Suprapubic skin (tissue), 4 donors: ENCODE measurements around the gene ITGA3. TPM values are rescaled to one million over a fixed set of nuclear protein-coding genes. Genes with fewer than 3 reads are reported as not detected.

ENCODE experiments used
- DNase-seq, 2 donors: peaks; one replicate each; pipeline ENCODE4 v3.0.0-alpha.2; 2019; ENCODE audit warnings: low spot score in 2 of 2
- H3K27ac ChIP-seq: fragments of 200-600 bp; sonication (generic); one replicate; pipeline ENCODE4 v1.5.1; 2019
- H3K27me3 ChIP-seq: fragments of 200-600 bp; sonication (generic); one replicate; pipeline ENCODE4 v1.5.1; 2019
- H3K36me3 ChIP-seq: fragments of 200-600 bp; sonication (generic); one replicate; pipeline ENCODE4 v1.5.1; 2019
- H3K4me1 ChIP-seq: fragments of 200-600 bp; sonication (generic); one replicate; pipeline ENCODE4 v1.5.1; 2019
- H3K4me3 ChIP-seq: fragments of 200-600 bp; sonication (generic); one replicate; pipeline ENCODE4 v1.5.1; 2019; ENCODE audit warnings: mild to moderate bottlenecking
- H3K9me3 ChIP-seq: fragments of 200-600 bp; sonication (generic); one replicate; pipeline ENCODE4 v1.5.1; 2019
- CTCF ChIP-seq, 2 donors: fragments of 200-600 bp in 1 of 2; fragments of 450-650 bp in 1 of 2; sonication (generic) in 1 of 2; IDR thresholded peaks; one replicate each; pipeline ENCODE4 v1.5.1; 2016 to 2019; ENCODE audit warnings: antibody characterized with exemption in 2 of 2, mild to moderate bottlenecking in 1 of 2, moderate library complexity in 1 of 2
- EP300 ChIP-seq: sonication (generic); formaldehyde crosslinking; IDR thresholded peaks from one replicate; pipeline ENCODE4 v1.6.1; 2017; ENCODE audit warnings: antibody characterized with exemption
- POLR2A ChIP-seq, 2 donors: fragments of 450-650 bp; IDR thresholded peaks; one replicate each; pipeline ENCODE4 v1.6.1; 2017; ENCODE audit warnings: antibody characterized with exemption in 2 of 2, mild to moderate bottlenecking in 2 of 2, moderate library complexity in 2 of 2
- POLR2AphosphoS5 ChIP-seq, 3 donors: sonication (generic); formaldehyde crosslinking; IDR thresholded peaks; one replicate each; pipeline ENCODE4 v1.6.1; 2017; ENCODE audit warnings: antibody characterized with exemption in 3 of 3
- WGBS: methylation state at CpG from one replicate; pipeline ENCODE4 v1.1.5; 2018; 5-methylcytosine and 5-hydroxymethylcytosine counted together
- total RNA-seq, 4 donors: library from RNA; depleted of rRNA; stranded (reverse); fragments of >200 nt; gene quantifications; one replicate each; pipeline ENCODE4 v1.1.0, GENCODE V29; 2016

Gene ITGA3
- total RNA-seq, 4 donors from 2014 or later: 85.9 to 229 (median 198) TPM

- no peak overlapping the region for H3K27ac ChIP-seq
- H3K4me1 ChIP-seq: peaks cover 16% of the 10 kb centered on the region
- no peak for DNase-seq
- H3K36me3 ChIP-seq: peaks cover 20% of the 10 kb centered on the region
- no peaks in the 10 kb centered on the region for H3K9me3 ChIP-seq
- TF ChIP-seq POLR2AphosphoS5 (IDR thresholded peaks at IDR 0.05) (no peak), POLR2A (IDR thresholded peaks at IDR 0.05) (no peak), CTCF (IDR thresholded peaks at IDR 0.05) (no peak), EP300 (no peak)
- no peak overlapping the region for H3K4me3 ChIP-seq
- 79% methylated on average over 12 of the region's 15 CpGs for WGBS
- no peaks in the 10 kb centered on the region for H3K27me3 ChIP-seq
Measured at GRCh38 chr17:50090971-50091917, 35.3 kb downstream of the ITGA3 start.

GRCh38 chr17:50091918-50092285 is 36.0 kb downstream of the ITGA3 start:
- 87% methylated on average over 2 of the region's 2 CpGs for WGBS
- H3K4me3 ChIP-seq: no peak overlapping the region
- TF ChIP-seq POLR2AphosphoS5 (IDR thresholded peaks at IDR 0.05): no peak
- no peak for TF ChIP-seq POLR2A (IDR thresholded peaks at IDR 0.05)
- no peak for TF ChIP-seq CTCF (IDR thresholded peaks at IDR 0.05)
- no peak for TF ChIP-seq EP300
- DNase-seq: no peak
- no peak overlapping the region for H3K27ac ChIP-seq
- peaks cover 20% of the 10 kb centered on the region for H3K36me3 ChIP-seq
- H3K4me1 ChIP-seq: peaks cover 22% of the 10 kb centered on the region
- H3K27me3 ChIP-seq: no peaks in the 10 kb centered on the region
- H3K9me3 ChIP-seq: no peaks in the 10 kb centered on the region

GRCh38 chr17:50093246-50093645 is 37.3 kb downstream of the ITGA3 start:
- no peaks in the 10 kb centered on the region for H3K27me3 ChIP-seq
- H3K36me3 ChIP-seq: peaks cover 30% of the 10 kb centered on the region
- TF ChIP-seq POLR2A (IDR thresholded peaks at IDR 0.05) (no peak), CTCF (IDR thresholded peaks at IDR 0.05) (no peak), EP300 (no peak), POLR2AphosphoS5 (IDR thresholded peaks at IDR 0.05) (no peak)
- H3K4me3 ChIP-seq: no peak overlapping the region
- H3K27ac ChIP-seq: no peak overlapping the region
- no peak for DNase-seq
- H3K9me3 ChIP-seq: no peaks in the 10 kb centered on the region
- 91% methylated on average over 3 of the region's 3 CpGs for WGBS
- H3K4me1 ChIP-seq: peaks cover 30% of the 10 kb centered on the region

- Histone ChIP-seq H3K4me1 (peaks cover 30% of the 10 kb centered on the region), H3K27ac (no peak overlapping the region), H3K36me3 (peaks cover 30% of the 10 kb centered on the region), H3K27me3 (no peaks in the 10 kb centered on the region), H3K4me3 (no peak overlapping the region), H3K9me3 (no peaks in the 10 kb centered on the region)
- TF ChIP-seq EP300 (no peak), POLR2A (IDR thresholded peaks at IDR 0.05) (no peak), POLR2AphosphoS5 (IDR thresholded peaks at IDR 0.05) (no peak), CTCF (IDR thresholded peaks at IDR 0.05) (no peak)
- 24% methylated on average over 3 of the region's 3 CpGs for WGBS
- DNase-seq: no peak
Measured at GRCh38 chr17:50093807-50094206, 37.9 kb downstream of the ITGA3 start.

GRCh38 chr17:50094243-50094752 is 38.4 kb downstream of the ITGA3 start:
- under 1% methylated on average over 21 of the region's 21 CpGs for WGBS
- H3K36me3 ChIP-seq: peaks cover 30% of the 10 kb centered on the region
- TF ChIP-seq POLR2AphosphoS5 (IDR thresholded peaks at IDR 0.05) (no peak), EP300 (no peak), CTCF (IDR thresholded peaks at IDR 0.05) (peak; percentile 85 to 88)
- peaks cover 30% of the 10 kb centered on the region for H3K4me1 ChIP-seq
- DNase-seq: peak; percentile 94 to 96
- H3K27me3 ChIP-seq: no peaks in the 10 kb centered on the region
- H3K4me3 ChIP-seq: peak overlapping the region; percentile 73
- no peaks in the 10 kb centered on the region for H3K9me3 ChIP-seq
- peak overlapping the region; percentile 63 for H3K27ac ChIP-seq
